NCI-H1092 treated with DMSO at 0.1 percent for 48 hours (cell line): ENCODE results near the gene TMEM26.

Experiments
- DNase-seq: peaks from one replicate; lab custom pipeline; 2025; lab: John Stamatoyannopoulos, UW

Gene TMEM26

GRCh38 chr10:61460835-61461234 lies 7.7 kb upstream of the TMEM26 start:
- no peak for DNase-seq

DNA sequence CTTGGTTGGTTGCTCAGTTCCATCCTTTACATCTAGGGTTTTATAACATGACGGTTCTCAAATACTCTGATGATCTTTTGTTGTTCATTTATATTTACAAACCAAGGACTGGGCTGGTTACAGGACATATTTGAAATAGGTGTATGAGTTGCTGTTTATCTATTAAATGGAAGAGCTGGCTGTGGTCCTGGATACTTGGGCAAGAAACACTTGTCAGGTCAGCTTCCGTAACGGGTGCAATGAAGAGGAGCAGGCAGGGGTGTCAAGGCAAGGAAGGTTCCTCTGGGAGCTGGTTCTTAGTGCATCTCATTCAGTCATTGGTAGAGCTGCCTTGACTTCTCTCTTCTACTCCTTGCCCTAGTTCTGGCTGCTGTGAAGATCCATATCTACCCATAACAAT lies 4.8 kb upstream of the TMEM26 start:
- no peak for DNase-seq

DNA sequence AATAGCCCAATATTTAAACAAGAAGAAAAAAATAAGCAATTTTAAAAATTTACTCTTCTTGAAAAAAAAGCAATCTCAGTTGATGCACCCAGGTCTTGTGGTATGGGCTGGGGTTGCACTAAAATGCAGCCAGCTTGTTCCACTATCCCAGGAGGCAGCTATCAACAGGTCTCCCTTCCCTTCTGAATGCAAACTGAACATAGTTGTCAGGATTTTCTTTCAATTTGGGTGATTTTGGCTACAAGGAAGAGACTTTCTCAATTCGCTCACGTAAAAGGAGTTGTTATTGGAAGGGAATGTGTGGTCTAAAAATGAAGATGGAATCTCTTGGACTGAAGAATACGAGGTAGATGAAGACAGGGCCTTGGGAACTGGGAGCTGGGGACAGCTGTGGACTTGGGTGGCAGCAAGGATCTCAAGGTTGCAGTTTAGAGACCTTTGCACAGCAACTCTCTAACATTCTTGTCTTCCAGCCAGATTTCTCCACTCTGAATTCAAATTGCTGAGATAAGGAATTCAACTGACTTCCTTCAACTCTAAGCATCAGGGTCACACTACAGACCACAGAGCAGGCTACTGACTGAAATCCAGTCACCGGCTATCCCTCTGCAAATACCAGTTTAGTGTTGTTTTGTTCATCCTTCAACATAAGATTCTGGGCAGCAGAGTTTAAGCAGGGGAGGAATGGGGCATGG lies 3.1 kb upstream of the TMEM26 start:
- DNase-seq = no peak

GRCh38 chr10:61455656-61456055 lies 2.5 kb upstream of the TMEM26 start:
- no peak for DNase-seq

GRCh38 chr10:61454541-61454940 lies 1.4 kb upstream of the TMEM26 start:
- DNase-seq = no peak

DNA sequence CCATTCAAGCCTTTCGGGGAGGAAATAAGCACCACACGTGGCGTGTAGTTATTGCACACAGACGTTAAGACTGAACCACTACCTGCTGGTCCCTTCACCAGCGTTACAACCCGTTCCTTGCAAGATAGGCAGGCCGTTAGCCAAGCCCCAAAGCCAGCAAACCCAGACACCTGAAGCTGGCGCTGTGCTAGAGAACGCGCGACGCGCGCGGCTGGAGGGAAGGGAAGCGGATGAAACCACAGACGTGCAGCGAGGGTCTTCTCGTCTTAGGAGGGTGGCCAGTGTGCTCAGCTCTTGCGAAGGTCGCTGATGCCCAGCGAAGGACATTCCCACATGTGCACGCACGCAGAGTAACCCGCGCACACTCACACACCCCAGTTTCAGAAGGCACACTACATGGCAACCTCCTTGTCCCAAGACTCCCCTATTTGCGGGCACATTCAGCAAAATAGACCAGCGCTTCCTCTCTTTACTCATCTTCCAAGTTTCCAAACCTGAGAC lies 980 bp downstream of the TMEM26 start:
- no peak for DNase-seq

GRCh38 chr10:61451357-61451756 lies 1.8 kb downstream of the TMEM26 start:
- no peak for DNase-seq

GRCh38 chr10:61448841-61449600 lies 4.2 kb downstream of the TMEM26 start:
- DNase-seq = no peak

- no peak for DNase-seq
Observed at GRCh38 chr10:61448091-61448490, 5.1 kb downstream of the TMEM26 start.

GRCh38 chr10:61439058-61439609 lies 14.0 kb downstream of the TMEM26 start:
- no peak for DNase-seq

DNA sequence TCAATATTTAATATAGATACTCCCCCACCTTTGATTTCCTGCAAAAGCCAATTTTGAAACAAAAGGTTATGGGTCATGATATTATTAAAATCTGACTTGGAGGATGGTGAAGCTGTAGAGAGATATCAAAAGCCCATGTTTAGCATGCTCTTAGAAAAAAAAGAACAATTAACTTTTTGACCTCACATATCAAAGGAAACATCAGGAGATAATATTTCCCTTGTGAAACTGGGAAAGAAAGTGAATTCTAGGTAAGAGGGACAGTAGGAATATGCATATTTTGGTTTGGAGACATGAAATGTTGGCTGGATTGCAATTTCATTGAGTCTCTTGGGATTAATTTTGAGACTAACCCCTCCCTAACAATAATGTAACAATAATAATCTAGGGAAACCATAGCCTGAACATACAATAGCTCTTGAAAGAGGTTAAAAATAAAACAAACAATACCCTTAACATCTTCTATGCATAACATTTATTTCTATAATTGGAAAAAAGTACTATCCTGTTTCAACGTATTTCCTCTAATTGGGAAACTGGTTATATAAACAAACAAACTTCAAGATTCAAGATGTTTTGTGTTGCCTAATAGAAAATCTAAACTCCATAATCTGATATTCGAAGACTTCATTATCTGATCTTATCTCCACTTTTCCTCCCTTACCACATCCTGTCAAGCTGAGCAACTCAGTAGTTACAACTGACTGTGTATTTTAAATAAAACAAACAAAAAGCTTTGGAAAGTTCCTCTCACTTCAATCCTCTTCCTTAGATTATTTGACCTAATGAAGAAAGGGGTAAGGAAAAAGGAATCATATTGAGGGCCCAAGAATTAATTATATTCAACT lies 14.8 kb downstream of the TMEM26 start:
- DNase-seq = no peak

- DNase-seq = no peak
Observed at GRCh38 chr10:61423178-61423577, 30.0 kb downstream of the TMEM26 start.

DNA sequence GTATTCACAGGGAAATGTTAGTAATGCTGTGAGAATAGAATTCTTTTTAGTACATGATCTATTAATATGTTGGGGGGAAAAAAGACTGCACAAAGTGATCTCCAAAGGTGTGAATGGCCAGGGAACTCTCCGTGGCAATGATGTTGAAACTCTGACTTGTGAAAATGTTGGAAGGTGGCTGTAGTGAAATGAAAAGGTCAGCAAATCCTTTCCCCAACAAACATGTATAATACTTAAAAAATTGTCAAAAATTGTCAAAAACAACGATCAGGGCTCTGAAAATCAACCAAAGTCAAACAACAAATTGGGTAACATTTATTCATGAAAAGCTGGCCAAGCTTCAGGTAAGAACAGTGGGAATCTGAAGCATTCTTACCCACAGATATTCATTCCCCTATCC lies 35.5 kb downstream of the TMEM26 start:
- DNase-seq = no peak

GRCh38 chr10:61415824-61416223 lies 37.4 kb downstream of the TMEM26 start:
- DNase-seq = no peak

DNA sequence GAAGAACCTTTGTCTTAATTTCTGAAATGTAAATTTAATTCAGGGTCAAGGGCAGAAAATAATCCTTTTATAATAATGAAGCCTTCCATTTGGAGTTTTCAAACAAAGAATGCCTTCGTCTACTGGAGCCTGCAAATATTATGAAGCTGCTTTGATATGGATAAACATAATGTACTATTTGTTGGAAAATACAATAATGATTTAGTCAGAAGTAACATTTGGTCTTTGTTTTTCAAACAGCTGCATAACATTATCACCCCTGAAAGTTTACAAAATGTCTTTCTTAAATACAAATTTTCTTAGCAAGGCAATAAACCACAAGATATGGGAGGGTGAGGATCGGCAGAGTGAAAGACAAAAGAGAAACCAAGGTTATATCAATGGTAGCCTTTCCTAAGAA lies 41.5 kb downstream of the TMEM26 start:
- DNase-seq = no peak

- no peak for DNase-seq
Observed at GRCh38 chr10:61410353-61411070, 42.7 kb downstream of the TMEM26 start.

GRCh38 chr10:61409157-61409556 lies 44.0 kb downstream of the TMEM26 start:
- DNase-seq = no peak

DNA sequence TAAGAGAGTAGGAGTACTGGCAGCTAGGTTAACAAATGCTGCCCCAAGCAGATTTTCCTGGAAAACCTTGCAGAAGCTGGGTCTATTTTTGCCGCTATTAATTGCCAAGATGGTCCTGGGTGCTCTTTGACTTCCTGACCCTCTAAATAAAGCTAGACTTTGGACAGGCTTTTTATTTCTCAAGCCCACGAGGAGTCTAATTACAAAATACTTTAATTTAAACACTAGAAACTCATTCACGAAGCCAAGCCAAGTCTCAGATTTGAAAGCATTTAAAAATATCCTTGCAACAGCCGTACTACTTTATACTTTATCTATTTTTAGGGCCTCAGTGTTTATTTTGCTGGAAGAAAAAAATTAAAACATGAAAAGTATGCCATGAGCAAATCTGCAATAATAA lies 45.1 kb downstream of the TMEM26 start:
- DNase-seq = no peak

GRCh38 chr10:61406736-61407135 lies 46.4 kb downstream of the TMEM26 start:
- DNase-seq = no peak

GRCh38 chr10:61406242-61406641 lies 46.9 kb downstream of the TMEM26 start:
- no peak for DNase-seq

GRCh38 chr10:61404751-61405150 lies 48.4 kb downstream of the TMEM26 start:
- no peak for DNase-seq

GRCh38 chr10:61400524-61400923 lies 52.7 kb downstream of the TMEM26 start:
- DNase-seq = no peak
